NCI-H748 treated with DMSO at 0.1 percent for 48 hours (cell line): ENCODE measurements around the gene PACSIN3.

Source experiments
- DNase-seq: peaks from one replicate; lab custom pipeline; 2025; lab: John Stamatoyannopoulos, UW

PACSIN3 gene

DNA sequence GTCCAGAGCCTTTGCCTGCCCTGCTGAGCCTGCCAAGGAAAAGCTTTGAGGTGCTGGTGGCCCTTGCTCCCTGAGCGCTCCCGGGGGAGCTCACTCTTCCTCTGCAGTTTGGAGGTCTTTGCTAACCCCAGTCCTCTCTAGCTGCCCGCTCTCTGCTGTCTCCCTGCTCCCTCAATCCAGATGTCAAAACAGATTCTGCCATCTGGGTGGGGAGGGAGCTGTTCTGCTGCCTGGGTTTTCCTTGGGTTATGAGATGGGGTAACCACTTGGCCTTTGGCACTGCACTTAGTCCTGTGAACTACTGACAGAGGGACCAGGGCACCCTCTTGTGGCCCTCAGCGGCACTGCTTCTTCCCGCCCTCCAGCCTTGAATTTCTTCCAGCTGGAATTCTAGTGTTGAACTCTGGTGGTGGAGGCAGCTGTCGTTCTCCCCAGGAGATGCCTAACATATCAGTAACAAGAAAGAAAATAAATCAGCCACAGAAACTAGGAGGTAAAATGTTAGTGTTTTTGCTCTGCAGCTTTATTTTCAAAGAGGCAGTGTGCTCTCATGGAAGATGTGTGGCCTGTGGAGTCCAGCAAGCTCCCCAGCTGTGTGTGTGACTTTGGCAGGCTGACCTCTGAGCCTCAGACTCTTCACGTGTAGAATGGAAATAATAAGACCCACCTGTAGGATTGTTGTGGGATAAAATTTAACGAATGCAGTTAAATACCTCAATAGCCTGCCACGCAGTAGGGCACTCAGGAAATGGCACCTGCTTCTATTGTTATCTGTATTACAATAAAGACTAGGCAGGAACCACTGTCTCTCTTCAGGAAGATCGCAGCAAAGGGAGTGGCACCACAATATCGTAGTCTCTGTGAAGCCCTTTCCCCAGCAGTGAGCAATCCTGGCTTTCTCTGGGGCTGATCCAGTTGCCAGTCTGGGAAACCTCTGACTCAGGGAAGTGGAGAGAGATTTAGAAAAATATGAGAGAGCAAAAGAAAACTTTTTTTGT, 33.0 kb downstream of the PACSIN3 start:
- DNase-seq: peak; percentile 86

DNA sequence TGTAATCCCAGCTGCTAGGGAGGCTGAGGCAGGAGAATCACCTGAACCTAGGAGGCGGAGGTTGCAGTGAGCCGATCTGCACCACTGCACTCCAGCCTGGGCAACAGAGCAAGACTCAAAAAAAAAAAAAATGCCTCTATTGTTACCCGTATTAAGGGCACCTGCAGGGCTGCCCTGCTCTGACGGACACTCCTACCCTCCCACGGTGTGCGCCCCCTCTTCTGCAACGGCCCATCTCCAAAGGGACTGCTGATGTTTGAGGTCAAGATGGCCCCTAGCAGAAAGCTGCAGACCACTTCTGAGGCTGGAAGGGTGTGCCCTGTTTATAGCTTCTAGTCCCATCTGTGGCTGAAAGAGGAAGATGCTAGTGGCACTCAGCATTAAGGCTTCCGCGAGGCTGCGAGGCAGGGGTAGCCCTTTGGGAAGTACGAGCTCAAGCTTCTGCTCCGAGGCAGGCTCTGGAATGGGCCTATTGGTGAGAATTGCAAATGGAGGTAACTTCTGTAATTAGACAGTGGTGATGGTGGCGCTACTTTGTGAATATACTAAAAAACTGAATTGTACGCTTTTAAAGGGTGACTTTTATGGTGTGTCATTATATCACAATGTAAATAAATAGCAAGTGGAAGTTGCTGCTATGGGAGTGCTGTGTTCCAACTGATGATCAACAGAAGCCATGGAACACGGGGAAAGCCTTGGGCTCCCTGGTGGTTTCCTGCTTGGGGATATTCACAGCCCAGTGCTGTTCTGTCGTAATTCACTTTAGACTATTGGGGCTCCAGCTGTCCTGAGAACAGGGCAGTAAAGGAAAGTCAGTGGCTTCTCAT, 33.9 kb downstream of the PACSIN3 start:
- peak; percentile 57 for DNase-seq

DNA sequence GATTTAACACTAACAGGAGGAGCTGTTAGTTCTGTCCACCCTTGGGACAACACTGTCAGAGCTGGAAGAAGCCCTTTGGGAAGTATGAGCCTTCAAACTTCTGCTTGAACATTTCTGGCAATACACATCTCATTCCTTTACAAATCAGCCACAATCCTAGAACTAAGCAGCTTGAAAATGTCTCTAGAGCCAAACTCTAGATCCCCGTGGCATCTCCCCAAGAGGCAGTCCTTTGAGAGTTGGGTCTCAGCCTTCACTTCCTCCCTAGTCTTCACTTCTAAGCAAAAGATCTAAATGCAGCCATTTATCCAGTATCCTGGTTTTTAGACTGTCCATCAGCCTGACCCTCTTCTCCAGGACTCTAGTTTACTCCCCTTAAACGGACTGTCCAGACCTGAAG, 36.5 kb downstream of the PACSIN3 start:
- no peak for DNase-seq

DNA sequence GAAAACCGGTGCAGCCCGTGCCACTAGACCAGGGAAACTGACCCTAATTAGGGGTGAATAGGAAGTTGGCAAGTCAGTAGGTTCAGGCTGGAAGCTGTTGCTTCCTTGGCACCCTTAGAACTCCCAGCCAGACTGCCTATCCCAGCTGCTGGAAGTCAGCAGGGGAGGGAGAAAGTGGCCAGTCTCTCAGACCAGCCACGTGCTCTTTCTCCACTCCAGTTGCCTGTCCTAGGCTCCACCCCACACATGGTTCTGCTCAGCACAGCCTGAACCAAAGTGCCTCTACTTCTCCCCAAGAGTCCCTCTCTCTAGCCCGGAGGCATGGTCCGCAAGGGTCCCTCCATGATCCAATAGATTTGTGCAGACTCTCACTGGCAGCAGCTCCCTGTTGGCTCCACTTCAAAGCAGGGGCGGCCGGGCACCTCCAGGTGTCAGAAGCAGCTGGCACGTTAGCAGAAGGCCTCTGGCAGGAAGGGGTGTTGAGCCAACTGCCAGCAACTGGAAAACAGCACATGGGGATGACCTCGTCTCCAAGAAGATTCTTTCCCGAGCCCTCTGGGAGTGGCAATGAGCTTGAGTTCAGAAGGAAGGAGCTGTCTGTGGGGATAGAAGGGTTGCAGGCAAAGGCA, 37.2 kb downstream of the PACSIN3 start:
- no peak for DNase-seq

DNA sequence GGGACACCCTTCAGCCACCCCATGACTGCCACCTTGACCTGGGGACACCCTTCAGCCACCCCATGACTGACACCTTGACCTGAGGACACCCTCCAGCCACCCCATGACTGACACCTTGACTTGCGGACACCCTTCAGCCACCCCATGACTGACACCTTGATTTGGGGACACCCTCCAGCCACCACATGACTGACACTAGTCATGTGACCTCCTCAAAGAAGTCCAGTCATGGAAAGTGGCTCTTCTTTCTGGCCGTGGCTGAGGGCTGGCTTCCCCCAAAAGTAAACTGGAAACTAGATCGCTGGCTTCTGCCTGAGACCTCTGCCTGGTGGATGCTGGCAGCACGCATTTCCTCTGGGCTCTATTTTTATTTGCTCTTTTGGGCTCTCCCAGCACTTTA, 38.0 kb downstream of the PACSIN3 start:
- no peak for DNase-seq

DNA sequence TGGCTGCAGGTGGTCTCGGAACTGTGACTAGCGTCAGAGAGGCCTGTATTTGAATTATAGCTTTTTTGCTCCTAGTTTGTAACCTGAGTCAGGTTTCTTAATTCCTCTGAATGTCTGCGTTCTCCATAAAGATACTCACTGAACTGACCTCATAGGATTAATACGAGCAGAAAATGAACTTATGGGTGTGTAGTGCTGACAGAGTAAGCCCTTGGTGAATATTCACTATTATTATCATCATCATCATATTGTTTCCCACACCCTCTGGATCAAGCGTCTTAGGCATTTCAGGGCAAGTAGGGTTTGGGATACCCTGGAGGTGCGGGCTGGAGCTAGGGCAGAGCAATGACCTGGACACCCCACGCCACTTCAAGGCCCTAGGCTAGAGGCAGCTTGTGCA, 38.6 kb downstream of the PACSIN3 start:
- DNase-seq: no peak

DNA sequence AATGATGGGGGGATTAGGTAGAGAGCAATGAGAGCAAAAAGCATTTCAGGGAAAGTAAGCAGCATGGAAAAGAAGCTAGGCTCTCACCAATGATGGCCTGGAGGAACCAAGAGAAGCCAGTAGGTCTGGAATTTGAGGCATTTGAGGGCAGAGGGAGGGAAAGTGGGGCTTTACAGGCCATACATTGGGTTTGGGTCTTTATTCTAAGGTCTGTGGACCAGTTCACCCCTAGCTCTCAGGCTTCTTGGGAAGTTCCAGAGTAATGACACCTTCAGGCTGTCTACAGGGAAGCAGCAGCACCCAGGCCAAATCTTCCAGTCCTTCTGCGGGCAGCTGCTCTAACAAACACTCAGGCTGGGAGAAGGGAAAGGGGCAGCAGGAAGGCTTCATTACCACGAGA, 39.0 kb downstream of the PACSIN3 start:
- no peak for DNase-seq

DNA sequence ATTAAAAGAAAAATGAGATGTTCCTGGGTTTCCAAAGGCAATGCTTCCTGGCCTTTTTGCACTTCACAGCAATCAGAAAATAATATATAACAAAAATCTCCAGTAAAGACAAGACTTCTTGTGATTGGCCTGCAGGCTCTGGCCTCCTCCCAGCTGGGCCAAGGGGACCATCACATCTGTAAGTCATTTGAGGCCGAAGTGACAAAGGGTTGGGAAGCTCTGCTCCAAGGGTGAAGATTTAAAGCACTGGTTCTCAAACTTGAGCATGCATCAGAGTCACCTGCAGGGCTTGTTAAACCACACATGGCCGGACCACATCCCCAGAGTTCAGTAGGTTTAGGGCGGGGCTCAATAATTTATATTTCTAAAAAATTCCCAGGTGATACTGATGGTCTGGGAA, 41.7 kb downstream of the PACSIN3 start:
- no peak for DNase-seq

DNA sequence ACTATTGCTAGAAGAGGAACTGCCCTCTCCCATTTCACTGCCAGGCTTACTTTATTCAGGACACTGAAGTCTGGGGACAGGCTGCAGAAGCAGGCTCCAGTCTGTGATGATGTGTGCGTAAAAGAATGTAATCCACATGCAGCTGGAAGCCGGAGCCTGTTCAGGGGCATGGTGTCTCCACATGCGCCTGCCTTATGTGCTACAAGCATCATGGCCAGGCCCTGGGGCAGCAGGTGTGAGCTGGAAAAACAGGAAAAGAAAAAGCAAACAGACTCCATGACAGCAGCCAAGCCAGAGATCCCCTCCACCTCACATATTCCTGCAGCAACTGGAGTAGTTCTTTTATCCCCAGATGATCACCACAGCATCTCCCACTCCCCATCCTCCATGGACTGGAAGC, 42.9 kb downstream of the PACSIN3 start:
- peak; percentile 67 for DNase-seq

DNA sequence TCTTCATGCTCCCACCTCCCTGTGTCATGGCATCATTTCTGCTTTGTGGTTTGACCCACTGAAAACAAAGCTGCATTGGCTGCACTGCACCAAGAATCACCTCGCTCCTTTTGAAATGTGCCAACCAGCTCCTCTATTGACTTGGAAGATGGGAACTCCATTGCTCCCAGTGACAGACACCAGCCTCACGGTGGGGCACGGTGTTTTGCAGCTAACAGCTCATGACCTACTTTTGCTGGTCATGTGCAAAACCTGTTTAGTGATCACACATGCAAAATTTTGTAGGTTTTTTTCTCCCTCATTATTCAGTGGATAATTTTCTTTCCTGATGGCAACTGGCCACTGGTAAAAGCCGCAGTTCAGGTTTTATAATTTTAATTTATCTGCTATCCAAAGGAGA, 46.4 kb downstream of the PACSIN3 start:
- DNase-seq: no peak

DNA sequence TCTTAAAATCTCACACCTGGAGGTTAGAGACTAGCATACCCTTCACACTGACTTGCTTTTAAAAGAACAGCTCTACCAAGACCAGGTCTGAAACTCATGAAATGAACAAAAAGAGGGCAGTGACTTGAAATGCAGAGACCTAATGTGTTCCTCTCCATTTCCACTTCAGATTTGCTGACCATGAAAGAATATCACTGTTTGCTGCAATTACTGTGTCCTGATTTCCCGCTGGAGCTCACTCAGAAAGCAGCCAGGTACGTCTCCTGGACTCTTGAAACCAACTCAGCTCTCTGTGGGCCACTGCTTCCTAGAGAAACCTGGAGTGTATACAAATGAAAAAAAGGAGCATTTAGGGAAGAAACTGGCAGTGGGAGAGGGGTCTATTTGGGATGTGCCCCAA, 48.8 kb downstream of the PACSIN3 start:
- no peak for DNase-seq

DNA sequence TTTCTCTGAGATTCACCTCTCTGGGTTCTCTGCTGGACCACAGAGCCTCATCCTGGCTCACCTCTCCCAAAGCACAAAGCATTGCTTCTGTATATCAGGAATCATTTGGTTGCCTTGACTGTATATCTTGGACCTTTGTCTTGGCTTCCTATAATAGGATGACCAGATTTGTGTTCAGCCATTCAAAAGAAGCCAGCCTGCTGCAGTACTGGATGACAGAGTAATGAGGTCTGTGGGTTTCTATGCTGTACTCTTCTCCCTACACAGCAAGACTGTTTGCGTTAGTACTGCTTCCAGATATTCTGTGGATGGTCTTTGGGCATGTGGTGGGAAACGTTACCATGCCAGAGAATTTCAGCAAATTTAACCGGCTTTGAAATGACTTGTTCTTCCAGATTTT, 49.3 kb downstream of the PACSIN3 start:
- DNase-seq: no peak

DNA sequence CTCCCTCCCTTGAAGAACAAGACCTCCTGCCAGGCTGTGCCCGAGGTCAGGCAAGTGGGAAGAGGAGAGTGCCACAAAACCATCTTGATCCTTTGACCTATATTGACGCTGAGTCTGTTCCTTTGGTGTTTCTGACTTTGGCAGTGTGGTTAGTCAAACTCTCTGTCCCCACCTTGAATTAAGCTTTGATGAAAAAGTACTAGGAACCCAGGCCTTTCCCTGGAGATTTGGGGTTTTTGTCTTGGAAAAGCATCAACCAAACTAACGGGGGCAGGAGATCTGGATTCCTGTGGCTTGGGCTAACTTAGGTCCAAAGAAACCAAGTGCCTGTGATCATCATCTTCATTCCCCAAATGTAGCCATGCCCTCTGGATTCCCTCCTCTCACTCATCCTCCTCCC, 49.9 kb downstream of the PACSIN3 start:
- DNase-seq: no peak

DNA sequence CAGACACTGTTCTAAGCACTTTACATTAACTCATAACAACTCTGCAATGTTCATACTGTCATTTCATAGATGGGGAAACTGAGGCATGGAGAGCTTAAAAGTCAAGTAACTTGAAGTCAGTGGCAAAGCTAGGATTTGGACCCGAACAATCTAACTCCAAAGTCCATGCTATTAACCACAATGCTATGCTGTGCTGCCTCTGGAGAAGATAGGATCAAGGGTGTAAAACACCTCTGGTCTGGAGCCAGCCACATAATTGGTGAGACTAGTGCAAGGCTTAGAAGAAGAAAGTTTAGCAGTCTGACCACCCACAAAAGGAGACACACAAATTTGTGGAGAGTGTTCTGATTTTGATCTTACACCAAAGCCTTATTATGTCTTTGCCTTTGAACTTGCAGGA, 53.3 kb downstream of the PACSIN3 start:
- DNase-seq: no peak

DNA sequence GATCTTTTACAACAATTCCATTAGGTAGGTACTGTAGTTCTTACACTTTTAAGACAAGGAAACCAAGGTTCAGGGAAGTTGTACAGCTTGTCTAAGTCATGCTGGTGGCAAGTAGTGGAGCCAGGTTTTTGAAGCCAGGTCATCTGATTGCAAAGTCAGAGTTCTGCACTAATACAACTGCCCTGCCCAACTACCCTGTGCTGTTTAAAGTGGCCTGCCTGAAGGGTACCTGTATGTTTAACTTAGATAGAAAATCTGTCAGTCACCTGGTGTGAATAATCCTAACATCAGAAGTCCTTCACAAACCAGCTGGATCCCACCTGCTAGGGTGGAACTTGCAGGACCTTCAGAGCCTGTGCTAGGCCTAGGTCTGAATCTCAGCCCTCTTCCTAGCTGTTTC, 53.7 kb downstream of the PACSIN3 start:
- no peak for DNase-seq

DNA sequence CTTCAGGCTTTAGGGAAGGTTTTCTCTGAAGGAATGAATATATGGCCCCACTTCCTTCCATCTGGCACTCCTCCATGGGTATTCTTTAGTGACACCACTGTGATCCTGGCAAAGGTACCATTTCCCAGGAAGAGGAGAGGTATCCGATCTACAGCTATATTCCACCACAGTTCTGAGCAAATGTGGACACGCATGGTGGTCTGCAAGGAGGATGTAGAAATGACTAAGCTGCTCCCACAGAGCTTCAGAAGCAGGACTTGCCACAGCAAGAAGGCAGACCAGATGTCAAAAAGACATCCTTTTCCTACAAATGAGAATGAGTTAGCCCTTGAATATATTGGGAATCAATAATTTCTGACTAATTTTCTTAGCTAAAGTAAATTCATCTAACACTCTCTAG, 55.1 kb downstream of the PACSIN3 start:
- DNase-seq: no peak

DNA sequence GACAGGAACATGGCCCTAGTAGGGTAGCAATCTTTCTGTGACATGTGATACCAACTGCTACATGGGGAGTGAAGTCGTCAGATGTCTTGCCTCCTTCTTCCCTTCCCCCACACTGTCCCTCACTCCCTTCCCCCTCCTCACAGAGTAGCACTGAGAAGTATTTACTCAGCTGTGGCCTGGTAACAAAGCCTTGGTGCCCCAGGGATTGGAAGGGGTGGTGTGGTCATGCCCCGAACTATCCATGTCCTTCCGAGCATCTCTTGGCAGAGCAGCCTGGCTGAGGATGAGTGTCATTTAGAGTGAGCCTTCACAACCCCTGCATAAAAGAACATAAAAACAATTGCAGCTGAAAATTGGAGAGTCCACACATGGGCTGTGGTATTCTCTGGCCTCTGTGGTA, 55.7 kb downstream of the PACSIN3 start:
- peak; percentile 75 for DNase-seq
